HEK293 (cell line): Measurements from ENCODE around the gene LAYN.

Experiments
- KLF10 ChIP-seq: fragments of 450-650 bp; IDR thresholded peaks from 2 replicates; pipeline ENCODE4 v1.5.1; 2018; ENCODE audit warnings: missing biosample characterization, mild to moderate bottlenecking, missing genetic modification characterization
- REST ChIP-seq: fragments of 450-650 bp; formaldehyde crosslinking; IDR thresholded peaks from 2 replicates; pipeline ENCODE4 v1.5.1; 2016; ENCODE audit warnings: missing biosample characterization, missing genetic modification characterization
- TCF7L2 ChIP-seq: IDR thresholded peaks from 2 replicates; pipeline ENCODE4 v1.6.1; 2011; ENCODE audit warnings: low read depth, mild to moderate bottlenecking, inconsistent platforms, low read length, moderate library complexity, borderline replicate concordance
- YY1 ChIP-seq: fragments of 450-650 bp; formaldehyde crosslinking; IDR thresholded peaks from 2 replicates; pipeline ENCODE4 v1.5.1; 2018; ENCODE audit warnings: missing biosample characterization, missing genetic modification characterization
- ZNF114 ChIP-seq: fragments of 450-650 bp; formaldehyde crosslinking; IDR thresholded peaks from 2 replicates; pipeline ENCODE4 v1.5.0; 2017; ENCODE audit warnings: missing biosample characterization, missing genetic modification characterization
- ZNF184 ChIP-seq: fragments of 450-650 bp; IDR thresholded peaks from 2 replicates; pipeline ENCODE4 v1.5.1; 2018; ENCODE audit warnings: missing biosample characterization, mild to moderate bottlenecking, missing genetic modification characterization
- ZNF292 ChIP-seq: fragments of 450-650 bp; formaldehyde crosslinking; IDR thresholded peaks from 2 replicates; pipeline ENCODE4 v1.5.1; 2016; ENCODE audit warnings: low read depth, missing biosample characterization, missing genetic modification characterization, borderline replicate concordance
- ZNF341 ChIP-seq: fragments of 450-650 bp; formaldehyde crosslinking; IDR thresholded peaks from 2 replicates; pipeline ENCODE4; 2016; ENCODE audit warnings: low read depth, missing biosample characterization, missing genetic modification characterization
- ZNF404 ChIP-seq: fragments of 450-650 bp; formaldehyde crosslinking; IDR thresholded peaks from 2 replicates; pipeline ENCODE4 v1.5.1; 2017; ENCODE audit warnings: missing biosample characterization, missing genetic modification characterization
- ZNF510 ChIP-seq: fragments of 450-650 bp; formaldehyde crosslinking; IDR thresholded peaks from 2 replicates; pipeline ENCODE4 v1.5.1; 2018; ENCODE audit warnings: mild to moderate bottlenecking, missing genetic modification characterization, missing biosample characterization; ENCODE audit not compliant: insufficient replicate concordance
- ZNF785 ChIP-seq: fragments of 450-650 bp; formaldehyde crosslinking; IDR thresholded peaks from 2 replicates; pipeline ENCODE4 v1.5.1; 2016; ENCODE audit warnings: missing biosample characterization, missing genetic modification characterization
- TF ChIP-seq, protein P1 (sequence below): IDR thresholded peaks from 2 replicates; pipeline ENCODE4 v1.6.1; 2011; ENCODE audit warnings: mild to moderate bottlenecking, low read depth, low read length, borderline replicate concordance
- TF ChIP-seq, protein P2 (sequence below): fragments of 450-650 bp; formaldehyde crosslinking; IDR thresholded peaks from 2 replicates; pipeline ENCODE4 v1.5.1; 2016; ENCODE audit warnings: missing biosample characterization, missing genetic modification characterization

- no peak for TF ChIP-seq ZNF184
- no peak for TF ChIP-seq ZNF114 (tag by site-specific recombination)
- TF ChIP-seq, protein P1, sequence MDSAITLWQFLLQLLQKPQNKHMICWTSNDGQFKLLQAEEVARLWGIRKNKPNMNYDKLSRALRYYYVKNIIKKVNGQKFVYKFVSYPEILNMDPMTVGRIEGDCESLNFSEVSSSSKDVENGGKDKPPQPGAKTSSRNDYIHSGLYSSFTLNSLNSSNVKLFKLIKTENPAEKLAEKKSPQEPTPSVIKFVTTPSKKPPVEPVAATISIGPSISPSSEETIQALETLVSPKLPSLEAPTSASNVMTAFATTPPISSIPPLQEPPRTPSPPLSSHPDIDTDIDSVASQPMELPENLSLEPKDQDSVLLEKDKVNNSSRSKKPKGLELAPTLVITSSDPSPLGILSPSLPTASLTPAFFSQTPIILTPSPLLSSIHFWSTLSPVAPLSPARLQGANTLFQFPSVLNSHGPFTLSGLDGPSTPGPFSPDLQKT = no peak
- TF ChIP-seq, protein P2, sequence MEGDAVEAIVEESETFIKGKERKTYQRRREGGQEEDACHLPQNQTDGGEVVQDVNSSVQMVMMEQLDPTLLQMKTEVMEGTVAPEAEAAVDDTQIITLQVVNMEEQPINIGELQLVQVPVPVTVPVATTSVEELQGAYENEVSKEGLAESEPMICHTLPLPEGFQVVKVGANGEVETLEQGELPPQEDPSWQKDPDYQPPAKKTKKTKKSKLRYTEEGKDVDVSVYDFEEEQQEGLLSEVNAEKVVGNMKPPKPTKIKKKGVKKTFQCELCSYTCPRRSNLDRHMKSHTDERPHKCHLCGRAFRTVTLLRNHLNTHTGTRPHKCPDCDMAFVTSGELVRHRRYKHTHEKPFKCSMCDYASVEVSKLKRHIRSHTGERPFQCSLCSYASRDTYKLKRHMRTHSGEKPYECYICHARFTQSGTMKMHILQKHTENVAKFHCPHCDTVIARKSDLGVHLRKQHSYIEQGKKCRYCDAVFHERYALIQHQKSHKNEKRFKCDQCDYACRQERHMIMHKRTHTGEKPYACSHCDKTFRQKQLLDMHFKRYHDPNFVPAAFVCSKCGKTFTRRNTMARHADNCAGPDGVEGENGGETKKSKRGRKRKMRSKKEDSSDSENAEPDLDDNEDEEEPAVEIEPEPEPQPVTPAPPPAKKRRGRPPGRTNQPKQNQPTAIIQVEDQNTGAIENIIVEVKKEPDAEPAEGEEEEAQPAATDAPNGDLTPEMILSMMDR (tag by site-specific recombination) = no peak
- TF ChIP-seq ZNF510 (tag by site-specific recombination) = no peak
- TF ChIP-seq REST (tag by site-specific recombination) = no peak
- no peak for TF ChIP-seq KLF10 (tag by site-specific recombination)
- no peak for TF ChIP-seq TCF7L2
- TF ChIP-seq ZNF404 (tag by site-specific recombination) = no peak
- no peak for TF ChIP-seq ZNF341 (tag by site-specific recombination)
- no peak for TF ChIP-seq ZNF785 (tag by site-specific recombination)
- TF ChIP-seq ZNF292 (tag by site-specific recombination) = no peak
- no peak for TF ChIP-seq YY1 (tag by site-specific recombination)
Observed at GRCh38 chr11:111561791-111562325, 21.3 kb downstream of the LAYN start.
